GM18511 (cell line): ENCODE results near the gene TNFRSF9.
"Not testable (repeated sequence)": the region's sequence is repeated elsewhere in the genome, so short reads cannot be mapped to it uniquely, and the experiment has no call there.

Experiments used
- ATAC-seq: cut with Tn5 transposase; IDR thresholded peaks from one replicate; pipeline ENCODE4 v1.9.1; 2021; ENCODE audit warnings: mild to moderate bottlenecking, moderate library complexity; ENCODE audit not compliant: unreplicated experiment

Gene TNFRSF9

GRCh38 chr1:7921796-7922195, 18.8 kb downstream of the TNFRSF9 start:
- ATAC-seq, result no peak

GRCh38 chr1:7919880-7920279, 20.8 kb downstream of the TNFRSF9 start:
- ATAC-seq, result no peak

- ATAC-seq, result not testable (repeated sequence)
These were observed 22.7 kb downstream of the TNFRSF9 start for GRCh38 chr1:7917971-7918370.

- ATAC-seq, result no peak
These were observed 24.2 kb downstream of the TNFRSF9 start for GRCh38 chr1:7916501-7916830.

- no peak for ATAC-seq
These were observed 24.7 kb downstream of the TNFRSF9 start for GRCh38 chr1:7915826-7916500.

GRCh38 chr1:7912743-7913557, 27.7 kb downstream of the TNFRSF9 start:
- ATAC-seq, result no peak

- no peak for ATAC-seq
These were observed 28.5 kb downstream of the TNFRSF9 start for GRCh38 chr1:7912145-7912544.

GRCh38 chr1:7905262-7905661, 35.4 kb downstream of the TNFRSF9 start:
- ATAC-seq, result no peak

GRCh38 chr1:7902478-7903085, 38.1 kb downstream of the TNFRSF9 start:
- ATAC-seq, result no peak

GRCh38 chr1:7899741-7900140, 40.9 kb downstream of the TNFRSF9 start:
- no peak for ATAC-seq

- no peak for ATAC-seq
These were observed 41.7 kb downstream of the TNFRSF9 start for GRCh38 chr1:7898962-7899361.

- no peak for ATAC-seq
These were observed 43.6 kb downstream of the TNFRSF9 start for GRCh38 chr1:7896994-7897393.

- no peak for ATAC-seq
These were observed 47.0 kb downstream of the TNFRSF9 start for GRCh38 chr1:7893529-7894180.

GRCh38 chr1:7891804-7892203, 48.8 kb downstream of the TNFRSF9 start:
- ATAC-seq, result no peak

- ATAC-seq, result no peak
These were observed 49.8 kb downstream of the TNFRSF9 start for GRCh38 chr1:7890853-7891252.

GRCh38 chr1:7888248-7889081, 52.2 kb downstream of the TNFRSF9 start:
- no peak for ATAC-seq

- no peak for ATAC-seq
These were observed 54.3 kb downstream of the TNFRSF9 start for GRCh38 chr1:7886405-7886745.

GRCh38 chr1:7885513-7886404, 54.9 kb downstream of the TNFRSF9 start:
- no peak for ATAC-seq

- no peak for ATAC-seq
These were observed 55.9 kb downstream of the TNFRSF9 start for GRCh38 chr1:7884757-7885156.

GRCh38 chr1:7879228-7879627, 61.4 kb downstream of the TNFRSF9 start:
- no peak for ATAC-seq
